Measurements from ENCODE around the gene ALK.

ALK gene

GRCh38 chr2:29335396-29335795, 586.0 kb downstream of the ALK start:
- H3K27me3 ChIP-seq (ENCODE audit: insufficient read depth, low read length) = no peaks in the 10 kb centered on the region
- no peak overlapping the region for H3K4me3 ChIP-seq (ENCODE audit: low read length)
- 92% methylated on average over 5 of the region's 5 CpGs for WGBS
- H3K27ac ChIP-seq (ENCODE audit: low read depth, low read length) = no peak overlapping the region
- no peaks in the 10 kb centered on the region for H3K36me3 ChIP-seq (ENCODE audit: insufficient read depth, low read length)
- no peak overlapping the region for H3K9ac ChIP-seq (ENCODE audit: low read depth, low read length)
- H3K4me1 ChIP-seq (ENCODE audit: insufficient read depth, low read length) = no peaks in the 10 kb centered on the region
- H3K9me3 ChIP-seq (ENCODE audit: insufficient read depth, low read depth, low read length) = no peaks in the 10 kb centered on the region

GRCh38 chr2:29334706-29335105, 586.7 kb downstream of the ALK start:
- Histone ChIP-seq H3K9me3 (ENCODE audit: insufficient read depth, low read depth, low read length) (no peaks in the 10 kb centered on the region), H3K27me3 (ENCODE audit: insufficient read depth, low read length) (no peaks in the 10 kb centered on the region), H3K4me3 (ENCODE audit: low read length) (no peak overlapping the region), H3K9ac (ENCODE audit: low read depth, low read length) (no peak overlapping the region), H3K27ac (ENCODE audit: low read depth, low read length) (no peak overlapping the region), H3K36me3 (ENCODE audit: insufficient read depth, low read length) (no peaks in the 10 kb centered on the region), H3K4me1 (ENCODE audit: insufficient read depth, low read length) (no peaks in the 10 kb centered on the region)
- 85% methylated on average over 10 of the region's 10 CpGs for WGBS

- no peaks in the 10 kb centered on the region for H3K27me3 ChIP-seq (ENCODE audit: insufficient read depth, low read length)
- no peaks in the 10 kb centered on the region for H3K9me3 ChIP-seq (ENCODE audit: insufficient read depth, low read depth, low read length)
- no peaks in the 10 kb centered on the region for H3K4me1 ChIP-seq (ENCODE audit: insufficient read depth, low read length)
- H3K27ac ChIP-seq (ENCODE audit: low read depth, low read length) = no peak overlapping the region
- H3K9ac ChIP-seq (ENCODE audit: low read depth, low read length) = no peak overlapping the region
- H3K36me3 ChIP-seq (ENCODE audit: insufficient read depth, low read length) = no peaks in the 10 kb centered on the region
- 100% methylated on average over 2 of the region's 2 CpGs for WGBS
- H3K4me3 ChIP-seq (ENCODE audit: low read length) = no peak overlapping the region
Measured at GRCh38 chr2:29332540-29332939, 588.8 kb downstream of the ALK start.

GRCh38 chr2:29329899-29330298, 591.5 kb downstream of the ALK start:
- H3K4me3 ChIP-seq (ENCODE audit: low read length) = no peak overlapping the region
- no peaks in the 10 kb centered on the region for H3K36me3 ChIP-seq (ENCODE audit: insufficient read depth, low read length)
- no peak overlapping the region for H3K9ac ChIP-seq (ENCODE audit: low read depth, low read length)
- no peaks in the 10 kb centered on the region for H3K4me1 ChIP-seq (ENCODE audit: insufficient read depth, low read length)
- no peaks in the 10 kb centered on the region for H3K27me3 ChIP-seq (ENCODE audit: insufficient read depth, low read length)
- H3K9me3 ChIP-seq (ENCODE audit: insufficient read depth, low read depth, low read length) = no peaks in the 10 kb centered on the region
- H3K27ac ChIP-seq (ENCODE audit: low read depth, low read length) = no peak overlapping the region
- WGBS = 79% methylated on average over 3 of the region's 3 CpGs

GRCh38 chr2:29326926-29327325, 594.5 kb downstream of the ALK start:
- Histone ChIP-seq H3K27ac (ENCODE audit: low read depth, low read length) (no peak overlapping the region), H3K4me1 (ENCODE audit: insufficient read depth, low read length) (0 out of 2 replicates have a peak, but pooled peaks cover 3% of the 10 kb centered on the region), H3K9me3 (ENCODE audit: insufficient read depth, low read depth, low read length) (no peaks in the 10 kb centered on the region), H3K4me3 (ENCODE audit: low read length) (no peak overlapping the region), H3K27me3 (ENCODE audit: insufficient read depth, low read length) (no peaks in the 10 kb centered on the region), H3K36me3 (ENCODE audit: insufficient read depth, low read length) (no peaks in the 10 kb centered on the region), H3K9ac (ENCODE audit: low read depth, low read length) (no peak overlapping the region)
- 94% methylated on average over 7 of the region's 8 CpGs for WGBS

- Histone ChIP-seq H3K4me1 (ENCODE audit: insufficient read depth, low read length) (0 out of 2 replicates have a peak, but pooled peaks cover 3% of the 10 kb centered on the region), H3K9ac (ENCODE audit: low read depth, low read length) (no peak overlapping the region), H3K27me3 (ENCODE audit: insufficient read depth, low read length) (no peaks in the 10 kb centered on the region), H3K4me3 (ENCODE audit: low read length) (no peak overlapping the region), H3K36me3 (ENCODE audit: insufficient read depth, low read length) (no peaks in the 10 kb centered on the region), H3K27ac (ENCODE audit: low read depth, low read length) (no peak overlapping the region), H3K9me3 (ENCODE audit: insufficient read depth, low read depth, low read length) (no peaks in the 10 kb centered on the region)
- WGBS = 86% methylated on average over 3 of the region's 3 CpGs
Measured at GRCh38 chr2:29325544-29325943, 595.8 kb downstream of the ALK start.

- H3K4me3 ChIP-seq (ENCODE audit: low read length) = no peak overlapping the region
- 0 out of 2 replicates have a peak, but pooled peaks cover 3% of the 10 kb centered on the region for H3K4me1 ChIP-seq (ENCODE audit: insufficient read depth, low read length)
- WGBS = 98% methylated on average over 2 of the region's 3 CpGs
Measured at GRCh38 chr2:29323961-29324360, 597.4 kb downstream of the ALK start.

GRCh38 chr2:29323301-29323700, 598.1 kb downstream of the ALK start:
- Histone ChIP-seq H3K36me3 (ENCODE audit: insufficient read depth, low read length) (no peaks in the 10 kb centered on the region), H3K27ac (ENCODE audit: low read depth, low read length) (no peak overlapping the region), H3K9me3 (ENCODE audit: insufficient read depth, low read depth, low read length) (no peaks in the 10 kb centered on the region), H3K4me3 (ENCODE audit: low read length) (no peak overlapping the region), H3K27me3 (ENCODE audit: insufficient read depth, low read length) (no peaks in the 10 kb centered on the region), H3K4me1 (ENCODE audit: insufficient read depth, low read length) (0 out of 2 replicates have a peak, but pooled peaks cover 3% of the 10 kb centered on the region), H3K9ac (ENCODE audit: low read depth, low read length) (no peak overlapping the region)
- WGBS = 75% methylated on average over 2 of the region's 2 CpGs

More at GRCh38 chr2:29323961-29324360, 597.4 kb downstream of the ALK start:
- Histone ChIP-seq H3K9ac (ENCODE audit: low read depth, low read length) (no peak overlapping the region), H3K27me3 (ENCODE audit: insufficient read depth, low read length) (no peaks in the 10 kb centered on the region), H3K36me3 (ENCODE audit: insufficient read depth, low read length) (no peaks in the 10 kb centered on the region), H3K27ac (ENCODE audit: low read depth, low read length) (no peak overlapping the region), H3K9me3 (ENCODE audit: insufficient read depth, low read depth, low read length) (no peaks in the 10 kb centered on the region)

GRCh38 chr2:29322011-29322410, 599.4 kb downstream of the ALK start:
- Histone ChIP-seq H3K36me3 (ENCODE audit: insufficient read depth, low read length) (no peaks in the 10 kb centered on the region), H3K4me3 (ENCODE audit: low read length) (no peak overlapping the region), H3K9ac (ENCODE audit: low read depth, low read length) (no peak overlapping the region), H3K27ac (ENCODE audit: low read depth, low read length) (no peak overlapping the region), H3K9me3 (ENCODE audit: insufficient read depth, low read depth, low read length) (no peaks in the 10 kb centered on the region), H3K27me3 (ENCODE audit: insufficient read depth, low read length) (no peaks in the 10 kb centered on the region), H3K4me1 (ENCODE audit: insufficient read depth, low read length) (0 out of 2 replicates have a peak, but pooled peaks cover 3% of the 10 kb centered on the region)
- 74% methylated on average over 2 of the region's 2 CpGs for WGBS

- Histone ChIP-seq H3K4me3 (ENCODE audit: low read length) (no peak overlapping the region), H3K4me1 (ENCODE audit: insufficient read depth, low read length) (peaks cover 8% of the 10 kb centered on the region; the same call in 1 of the 2 replicates), H3K27me3 (ENCODE audit: insufficient read depth, low read length) (no peaks in the 10 kb centered on the region), H3K9me3 (ENCODE audit: insufficient read depth, low read depth, low read length) (no peaks in the 10 kb centered on the region), H3K36me3 (ENCODE audit: insufficient read depth, low read length) (no peaks in the 10 kb centered on the region), H3K27ac (ENCODE audit: low read depth, low read length) (no peak overlapping the region), H3K9ac (ENCODE audit: low read depth, low read length) (no peak overlapping the region)
- 92% methylated on average over 8 of the region's 8 CpGs for WGBS
Measured at GRCh38 chr2:29317801-29318485, 603.4 kb downstream of the ALK start.

- Histone ChIP-seq H3K9me3 (ENCODE audit: insufficient read depth, low read depth, low read length) (no peaks in the 10 kb centered on the region), H3K4me3 (ENCODE audit: low read length) (no peak overlapping the region), H3K27me3 (ENCODE audit: insufficient read depth, low read length) (no peaks in the 10 kb centered on the region), H3K27ac (ENCODE audit: low read depth, low read length) (no peak overlapping the region), H3K4me1 (ENCODE audit: insufficient read depth, low read length) (peaks cover 8% of the 10 kb centered on the region; the same call in 1 of the 2 replicates), H3K9ac (ENCODE audit: low read depth, low read length) (no peak overlapping the region), H3K36me3 (ENCODE audit: insufficient read depth, low read length) (no peaks in the 10 kb centered on the region)
- WGBS = 93% methylated on average over 3 of the region's 3 CpGs
Measured at GRCh38 chr2:29317077-29317517, 604.3 kb downstream of the ALK start.

Data from HUES64 (cell line).